ENCODE results near the gene CHCHD3.
"Not testable (repeated sequence)": the region's sequence is repeated elsewhere in the genome, so short reads cannot be mapped to it uniquely, and the experiment has no call there.

Gene CHCHD3

DNA sequence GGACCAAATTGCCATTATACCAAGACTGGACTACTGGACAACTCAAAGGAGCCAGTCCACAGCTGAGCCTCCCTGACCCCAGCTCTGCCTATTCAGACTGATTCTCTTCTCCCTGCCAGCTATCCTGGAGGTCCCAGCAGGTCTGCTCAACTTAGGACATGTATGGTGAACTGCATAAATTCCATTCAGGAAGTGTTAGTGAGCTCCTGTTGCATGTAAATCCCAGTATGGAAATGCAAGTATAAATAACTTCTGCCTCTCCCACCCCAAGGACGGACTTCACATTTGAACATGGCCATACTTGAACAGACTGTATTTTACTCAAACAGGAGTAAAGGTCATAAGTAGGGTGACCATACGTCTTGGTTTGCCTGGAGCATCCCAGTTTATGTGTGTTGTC is 128.4 kb downstream of the CHCHD3 start:
- no peak for DNase-seq (ENCODE audit: low read depth)

DNA sequence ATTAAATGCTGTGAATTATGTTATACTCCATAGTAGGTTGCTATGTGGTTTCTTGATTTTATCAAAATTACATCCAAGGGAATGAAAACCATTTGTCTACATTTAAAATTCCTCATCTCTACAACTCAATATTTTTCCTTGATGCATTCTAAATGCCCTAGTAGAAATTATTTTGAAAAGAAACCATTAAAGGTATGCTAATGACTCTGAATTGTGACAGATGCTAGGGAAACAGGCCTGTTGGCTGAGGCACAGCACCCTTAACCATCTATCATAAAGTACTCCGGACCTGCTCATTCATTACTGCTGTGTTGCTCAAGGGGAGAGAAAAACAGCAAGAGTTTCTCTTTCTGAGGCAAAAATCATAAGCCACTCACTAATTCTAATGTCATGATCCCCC is 131.2 kb downstream of the CHCHD3 start:
- DNase-seq (ENCODE audit: low read depth) = no peak

DNA sequence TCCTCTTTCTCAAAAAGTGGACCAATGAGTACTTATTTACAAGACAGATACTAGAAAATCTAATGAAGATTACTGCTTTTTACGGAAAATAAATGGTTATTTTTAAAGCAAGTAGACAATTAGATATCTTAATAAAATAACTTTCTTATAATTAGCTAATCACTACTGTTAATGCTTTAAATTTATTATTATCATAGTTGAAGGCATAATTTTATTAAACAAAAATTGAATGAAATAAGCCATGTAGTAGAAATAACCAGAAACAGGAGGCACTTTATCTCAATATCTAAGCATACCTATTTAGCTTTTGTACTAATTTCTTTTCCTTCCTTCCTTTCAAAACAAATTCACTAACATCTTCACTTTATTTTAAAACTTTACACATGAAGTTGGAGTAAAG is 134.9 kb downstream of the CHCHD3 start:
- DNase-seq (ENCODE audit: low read depth) = no peak

DNA sequence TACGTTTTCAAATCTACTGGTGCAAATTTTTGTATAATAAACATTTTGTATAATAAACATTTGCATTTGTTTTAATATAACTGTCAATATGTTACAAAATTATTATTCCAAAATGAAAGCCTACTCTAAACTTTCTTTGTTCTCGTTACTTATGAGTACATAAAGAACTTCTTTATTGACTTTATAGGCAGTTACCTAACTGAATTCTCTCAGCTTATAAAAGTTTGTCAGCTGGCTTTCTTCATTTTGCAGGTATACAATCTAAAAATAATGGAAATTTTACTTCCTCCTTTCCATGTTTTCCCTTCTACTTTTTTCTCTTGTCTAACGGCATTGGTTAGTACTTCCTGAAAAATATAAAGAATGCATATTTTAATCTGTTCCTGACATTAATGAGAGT is 137.1 kb downstream of the CHCHD3 start:
- DNase-seq (ENCODE audit: low read depth) = no peak

DNA sequence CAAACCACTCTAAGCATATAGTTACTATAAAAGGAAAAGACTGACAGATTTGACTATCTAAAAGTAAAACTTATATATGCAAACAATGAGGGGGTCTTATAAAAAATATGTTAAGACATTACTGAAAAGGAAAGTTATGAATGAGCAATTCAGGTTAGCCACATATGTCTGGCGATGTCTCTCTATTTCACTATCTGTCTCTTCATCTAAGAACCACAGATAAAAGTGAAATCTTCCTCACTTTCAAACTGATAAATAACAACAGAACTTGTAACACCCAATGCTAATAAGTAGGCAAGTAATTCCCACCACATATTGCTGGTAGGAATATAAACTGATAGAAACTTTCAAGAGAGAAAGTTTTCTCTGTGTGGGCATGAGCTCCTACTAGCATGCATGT is 138.2 kb downstream of the CHCHD3 start:
- DNase-seq (ENCODE audit: low read depth) = no peak

DNA sequence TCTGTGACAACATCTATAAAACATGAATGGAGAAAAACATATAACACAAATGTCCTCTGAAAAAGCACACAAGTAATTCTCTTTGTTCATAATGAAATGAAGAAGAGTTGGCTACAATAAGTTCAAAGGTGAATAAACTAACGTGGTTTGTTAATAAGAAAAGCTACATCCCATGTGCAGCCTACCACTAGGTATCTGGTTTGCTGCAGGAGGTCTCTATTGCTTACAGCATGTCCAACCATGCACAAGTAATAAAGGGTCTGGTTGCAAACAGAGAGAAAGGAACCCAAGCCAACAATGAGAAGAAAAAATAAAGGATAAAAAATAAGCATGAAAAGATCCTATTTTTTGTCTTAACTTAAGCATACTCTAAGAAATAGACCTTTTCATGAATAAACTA is 139.2 kb downstream of the CHCHD3 start:
- no peak for DNase-seq (ENCODE audit: low read depth)

DNA sequence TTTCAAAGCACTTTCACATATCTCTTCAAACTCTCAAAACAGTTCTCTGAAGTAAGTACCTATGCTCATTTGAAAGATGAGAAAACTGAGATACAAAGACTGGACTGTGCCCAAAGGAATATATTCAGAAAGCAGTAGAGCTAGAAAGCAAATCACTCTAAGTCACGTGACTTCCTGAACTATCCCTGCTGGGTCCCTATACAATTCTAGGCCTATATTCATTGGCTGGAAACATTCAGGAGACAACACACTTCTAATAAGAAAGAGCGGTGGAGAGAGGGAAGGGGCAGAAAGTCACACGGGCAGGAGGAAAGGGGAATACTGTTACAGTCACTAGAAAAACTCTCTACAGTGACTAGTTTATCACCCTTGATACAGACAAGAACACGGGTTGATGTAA is 140.0 kb downstream of the CHCHD3 start:
- no peak for DNase-seq (ENCODE audit: low read depth)

DNA sequence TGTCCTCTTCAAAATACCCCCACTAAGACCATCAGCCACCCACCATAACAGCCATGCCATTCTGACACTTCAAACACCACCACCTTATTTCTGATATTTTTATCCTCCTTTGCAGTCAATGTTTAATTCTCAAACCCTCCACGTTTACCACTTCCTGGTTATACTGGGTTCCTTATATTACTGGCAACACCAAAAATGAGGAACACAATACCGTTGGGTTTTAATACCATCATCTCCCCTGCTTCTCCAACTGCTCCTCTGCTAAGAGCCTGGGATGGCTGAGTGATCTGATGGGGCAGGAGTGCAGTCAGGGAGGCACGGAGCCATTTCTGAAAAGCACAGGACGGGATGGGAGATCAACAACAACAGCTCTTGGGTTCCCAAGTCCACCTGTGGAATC is 140.5 kb downstream of the CHCHD3 start:
- DNase-seq (ENCODE audit: low read depth) = no peak

DNA sequence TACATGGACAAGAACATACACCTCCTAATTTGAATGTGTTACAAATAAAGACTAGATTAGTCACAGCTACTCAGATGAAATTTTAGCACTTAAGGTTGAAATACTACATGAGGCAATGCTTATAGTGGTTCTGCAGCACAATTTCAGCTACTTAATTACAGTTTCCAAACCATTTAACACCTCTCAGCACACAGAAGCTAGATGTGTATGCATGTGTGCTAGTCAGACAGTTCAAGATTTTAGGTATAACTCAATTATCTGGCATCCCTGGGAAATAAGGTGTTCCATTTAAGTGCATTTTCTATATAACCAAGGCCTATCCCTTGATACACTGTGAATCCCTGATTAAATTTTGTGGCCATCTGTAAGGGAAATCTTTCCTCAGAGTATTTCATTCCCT is 141.8 kb downstream of the CHCHD3 start:
- no peak for DNase-seq (ENCODE audit: low read depth)

DNA sequence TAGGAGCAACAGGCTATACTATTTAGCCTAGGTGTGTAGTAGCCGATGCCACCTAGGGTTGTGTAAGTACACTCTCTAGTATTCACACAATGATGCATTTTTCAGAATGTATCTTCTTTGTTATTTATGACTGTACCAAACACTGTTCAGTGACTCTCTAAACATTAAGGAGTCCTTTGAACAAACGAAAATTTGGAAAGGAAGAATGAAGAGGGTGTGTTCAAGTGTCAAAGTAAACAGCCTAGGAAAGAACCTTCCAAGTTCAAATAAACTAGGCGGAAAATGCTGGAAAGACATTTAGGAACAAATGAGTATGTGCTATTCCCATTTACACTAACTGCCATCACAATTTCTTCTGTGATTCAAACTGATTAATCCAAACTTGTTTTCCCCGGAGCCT is 142.4 kb downstream of the CHCHD3 start:
- no peak for DNase-seq (ENCODE audit: low read depth)

DNA sequence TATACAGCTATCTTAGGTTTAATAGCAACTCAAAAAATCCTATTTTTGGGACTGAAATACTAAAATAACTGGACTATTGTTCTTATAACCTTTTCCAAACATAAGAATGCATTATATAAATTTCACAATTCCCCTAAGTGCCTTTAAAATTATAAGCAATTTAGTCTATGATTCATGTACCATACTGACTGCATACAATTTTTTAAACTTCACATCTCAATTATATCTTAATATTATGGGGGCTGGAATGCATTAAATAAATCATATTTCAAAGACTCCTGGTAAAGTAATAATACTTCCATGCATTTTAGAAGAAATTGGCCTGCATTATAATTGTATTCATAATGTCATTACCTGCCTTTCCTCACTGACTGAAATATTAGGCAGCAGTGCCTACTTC is 144.6 kb downstream of the CHCHD3 start:
- DNase-seq (ENCODE audit: low read depth) = no peak

DNA sequence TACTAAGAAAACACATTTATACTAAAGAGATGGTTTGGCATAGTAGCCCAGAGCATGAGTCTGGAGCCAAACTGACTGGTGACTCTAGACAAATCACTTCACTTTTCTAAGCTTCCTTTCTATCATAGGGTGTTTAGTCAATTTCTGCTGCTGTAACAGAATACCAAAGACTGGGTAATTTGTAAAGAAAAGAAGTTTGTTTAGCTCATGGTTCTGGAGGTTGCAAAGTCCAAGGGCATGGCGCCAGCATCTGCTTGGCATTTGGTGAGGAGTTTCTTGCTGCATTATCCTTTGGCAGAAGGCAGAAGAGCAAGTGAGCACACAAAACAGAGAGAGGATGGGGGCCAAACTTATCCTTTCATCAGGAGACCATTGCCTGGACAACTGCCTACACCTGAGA is 146.3 kb downstream of the CHCHD3 start:
- no peak for DNase-seq (ENCODE audit: low read depth)

DNA sequence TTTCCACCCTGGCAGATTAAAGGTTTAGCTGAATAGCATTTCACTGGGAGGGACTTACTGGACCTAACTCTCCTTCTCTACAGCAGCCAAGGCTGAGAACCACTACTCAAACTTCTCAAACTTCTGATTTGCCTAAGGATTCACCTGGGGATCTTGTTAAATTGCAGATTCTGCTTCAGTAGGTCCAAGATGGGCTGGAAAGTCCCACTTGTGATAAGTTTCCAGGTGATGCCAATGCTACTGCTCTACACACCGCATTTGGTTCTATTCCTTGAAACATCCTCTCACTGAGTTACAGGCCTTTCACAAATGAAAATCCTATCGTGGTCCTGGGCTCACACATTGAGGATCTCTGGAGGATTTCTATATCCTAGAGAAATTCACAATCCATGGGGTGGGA is 147.9 kb downstream of the CHCHD3 start:
- no peak for DNase-seq (ENCODE audit: low read depth)

DNA sequence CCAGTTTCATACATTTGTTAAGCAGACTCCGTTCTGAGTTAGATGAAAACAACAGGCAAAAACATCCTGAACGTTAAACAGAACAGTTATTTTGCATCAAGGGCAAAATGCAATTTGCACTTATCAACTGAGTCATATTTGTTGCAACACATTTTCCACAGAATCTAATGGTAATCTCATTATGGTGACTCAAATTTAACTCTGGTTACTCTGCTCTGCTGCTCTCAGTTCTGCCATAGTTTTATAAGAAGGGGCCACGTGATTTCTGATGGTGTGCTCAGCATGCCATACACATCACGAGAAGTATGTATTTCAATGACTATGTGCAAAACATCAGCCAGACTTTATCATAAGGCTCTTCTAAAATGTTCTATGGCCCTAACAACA is 148.8 kb downstream of the CHCHD3 start:
- no peak for DNase-seq (ENCODE audit: low read depth)

DNA sequence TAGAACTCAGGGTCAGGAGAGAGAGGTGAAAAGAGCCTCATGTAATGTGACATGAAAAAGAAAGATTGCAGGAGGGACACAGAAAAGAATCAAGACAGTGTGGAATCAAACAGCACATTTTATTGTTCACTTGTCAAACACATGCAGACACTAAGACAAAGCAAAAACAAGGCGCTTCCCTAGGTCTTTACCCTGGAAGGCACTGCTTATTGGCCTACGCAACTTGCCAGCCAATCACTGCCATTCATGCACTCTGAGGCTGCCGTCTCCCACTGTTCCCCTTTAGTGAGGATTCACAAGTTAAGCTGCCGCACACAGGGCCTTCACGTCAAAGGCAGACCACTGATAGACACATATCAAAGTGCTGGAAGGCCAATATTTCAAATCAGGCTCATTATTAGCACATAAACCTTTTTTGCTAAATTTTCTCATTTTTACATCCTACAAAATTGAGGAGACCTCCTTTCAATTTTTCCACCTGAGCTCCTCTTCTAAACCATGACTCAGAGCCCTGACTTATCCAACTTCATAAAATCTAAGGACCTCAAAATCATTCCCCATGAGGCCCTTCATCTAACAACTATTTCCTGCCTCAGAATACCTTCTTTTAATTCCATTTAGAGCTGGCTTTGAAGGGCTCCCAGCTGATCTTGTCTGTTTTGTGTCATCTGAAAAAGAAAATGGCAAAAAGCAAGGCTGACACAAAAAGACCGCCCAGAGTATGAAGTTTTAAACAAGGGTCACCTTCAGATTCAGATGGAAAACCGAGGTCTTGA is 149.4 kb downstream of the CHCHD3 start:
- DNase-seq (ENCODE audit: low read depth) = no peak

DNA sequence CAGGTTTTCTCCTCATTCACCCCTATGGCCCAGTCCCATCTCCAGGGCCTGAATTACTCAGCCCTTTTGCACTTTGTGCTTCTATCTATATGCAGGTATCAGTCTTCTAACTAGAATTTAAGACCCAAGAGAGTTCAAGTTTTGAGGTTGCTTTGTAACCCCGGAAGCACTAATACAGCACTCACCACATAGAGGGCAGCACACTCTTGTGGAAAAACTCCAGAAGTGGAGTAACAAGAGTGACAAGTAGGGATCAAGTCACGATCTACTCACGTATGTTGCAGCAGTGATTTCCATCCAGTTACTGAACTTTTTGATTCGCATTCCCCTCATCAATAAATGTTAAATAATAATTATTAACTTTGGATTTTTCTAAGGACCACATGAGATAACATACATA is 151.0 kb downstream of the CHCHD3 start:
- DNase-seq (ENCODE audit: low read depth) = no peak

DNA sequence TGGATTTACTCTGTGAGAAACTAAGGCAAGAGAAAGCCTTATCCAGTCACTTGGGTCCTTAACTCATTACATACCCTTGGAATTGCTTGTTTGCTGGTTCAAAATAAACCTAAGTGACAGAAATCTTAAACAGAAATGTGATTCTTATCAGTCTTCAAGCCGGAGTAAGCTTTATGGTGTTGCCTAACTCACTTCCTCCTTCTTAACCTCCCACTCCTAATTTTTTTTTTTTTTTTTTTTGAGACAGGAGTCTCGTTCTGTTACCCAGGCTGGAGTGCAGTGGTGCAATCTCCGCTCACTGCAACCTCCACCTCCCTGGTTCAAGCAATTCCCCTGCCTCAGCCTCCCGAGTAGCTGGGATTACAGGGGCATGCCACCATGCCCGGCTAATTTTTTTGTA is 151.9 kb downstream of the CHCHD3 start:
- DNase-seq (ENCODE audit: low read depth) = not testable (repeated sequence)

DNA sequence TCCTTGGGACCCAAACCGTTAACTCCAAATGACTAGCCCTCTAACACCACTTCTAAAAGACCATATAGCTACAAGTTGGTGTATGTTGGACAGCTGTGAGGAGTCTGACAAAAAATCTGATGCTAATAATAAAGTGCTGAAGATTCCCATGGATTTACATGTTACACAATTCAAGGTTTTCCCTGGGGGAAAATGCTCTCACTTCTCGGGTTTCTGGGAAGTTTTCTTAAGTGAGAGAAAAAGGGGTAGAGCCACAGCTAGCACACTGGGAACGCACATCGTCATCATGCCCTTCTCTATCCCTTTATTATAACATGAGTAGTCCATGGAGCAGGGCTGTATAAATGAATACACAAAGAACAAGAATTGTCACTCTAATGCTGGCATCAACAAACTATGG is 162.1 kb downstream of the CHCHD3 start:
- DNase-seq (ENCODE audit: low read depth) = no peak

DNA sequence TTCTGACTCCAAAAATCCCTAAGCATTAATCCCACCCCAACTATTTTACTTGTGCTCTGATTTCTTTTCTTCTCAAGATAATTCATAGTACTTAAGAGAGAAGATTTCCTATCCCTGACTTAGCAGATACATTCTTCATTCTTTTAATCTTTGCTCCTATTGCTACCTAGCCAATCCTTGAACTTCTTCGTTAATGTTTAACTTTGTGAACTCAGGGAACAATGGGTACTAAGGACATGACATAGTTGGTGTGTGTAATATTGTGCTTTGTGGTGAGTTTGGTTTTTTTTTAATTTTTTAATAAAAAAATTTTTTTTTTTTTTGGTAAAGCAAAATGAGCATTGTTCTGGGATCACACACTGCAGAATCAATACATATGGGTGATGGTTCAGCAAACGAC is 166.2 kb downstream of the CHCHD3 start:
- DNase-seq (ENCODE audit: low read depth) = no peak

DNA sequence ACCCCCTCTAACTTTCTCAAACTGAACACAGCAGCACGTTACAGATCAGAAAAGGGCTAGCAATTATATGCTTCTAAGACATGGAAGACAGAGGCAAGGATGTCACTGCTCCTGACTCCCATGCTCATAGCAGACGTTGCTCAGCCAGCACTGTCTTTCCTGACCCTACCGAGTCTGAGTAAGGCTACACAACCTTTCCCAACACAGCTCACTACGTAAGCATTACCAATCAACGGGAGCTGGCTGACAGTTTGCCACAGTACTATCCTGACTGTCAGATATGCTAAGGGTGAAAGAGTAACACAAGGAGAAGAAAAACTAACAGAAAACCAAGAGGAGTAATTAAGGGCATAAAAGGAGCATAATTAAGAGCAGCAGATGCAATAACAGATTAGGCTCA is 171.2 kb downstream of the CHCHD3 start:
- no peak for DNase-seq (ENCODE audit: low read depth)

DNA sequence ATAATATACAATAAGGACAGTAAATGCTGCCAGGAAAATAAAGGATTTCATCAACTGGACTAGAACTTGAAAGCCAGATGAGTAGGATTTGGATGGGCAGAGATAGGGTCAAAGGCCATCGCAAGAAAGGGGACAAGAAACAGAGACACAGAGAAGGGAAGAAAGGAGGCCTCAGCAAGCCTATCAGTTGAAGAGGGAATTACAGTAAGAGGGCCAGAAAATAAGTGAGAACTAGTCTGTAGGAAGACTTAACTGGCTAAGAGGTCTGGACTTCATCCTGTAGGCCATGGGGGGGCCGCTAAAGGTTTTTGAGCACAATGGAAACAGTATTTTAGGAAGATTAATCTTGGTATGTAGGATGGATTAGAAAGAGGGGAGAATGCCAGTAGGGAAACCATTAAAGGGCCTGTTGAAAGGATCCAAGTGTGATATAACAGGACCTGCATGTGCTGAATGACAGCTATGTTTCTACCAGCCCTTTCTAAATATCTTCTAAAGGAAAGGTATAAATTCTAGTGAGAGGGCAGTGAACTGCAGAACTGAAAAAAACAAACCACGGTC is 174.4 kb downstream of the CHCHD3 start:
- DNase-seq (ENCODE audit: low read depth) = no peak

DNA sequence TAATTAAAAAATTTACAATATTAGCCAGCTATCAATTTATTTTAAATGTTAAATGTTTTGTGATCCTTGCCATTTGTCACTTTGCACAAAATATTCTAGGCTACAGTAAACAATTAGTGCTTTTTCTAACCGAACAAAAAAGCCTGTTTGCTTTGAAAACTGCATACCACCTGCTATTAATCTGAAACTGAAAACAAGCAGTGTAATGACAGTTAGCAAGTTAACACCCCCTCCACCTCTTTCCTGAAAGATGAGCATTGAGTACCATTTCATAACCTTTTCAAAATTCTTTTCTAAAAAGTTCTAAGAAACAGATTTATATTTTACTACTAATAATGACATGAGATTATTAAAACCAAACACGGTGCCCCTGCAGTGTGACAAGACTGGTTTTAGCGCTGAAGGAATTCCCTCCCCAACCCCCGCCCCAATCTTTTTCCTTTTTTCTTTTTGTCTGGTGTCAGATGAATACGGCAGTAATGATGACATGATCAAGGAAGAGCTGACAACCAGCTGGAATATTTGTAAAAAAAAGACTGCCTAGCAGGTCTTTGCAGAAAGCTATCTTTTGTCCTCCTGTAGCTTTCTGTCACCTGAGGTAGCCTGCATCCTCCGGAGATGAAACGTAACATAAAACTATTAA is 175.6 kb downstream of the CHCHD3 start:
- DNase-seq (ENCODE audit: low read depth) = no peak

DNA sequence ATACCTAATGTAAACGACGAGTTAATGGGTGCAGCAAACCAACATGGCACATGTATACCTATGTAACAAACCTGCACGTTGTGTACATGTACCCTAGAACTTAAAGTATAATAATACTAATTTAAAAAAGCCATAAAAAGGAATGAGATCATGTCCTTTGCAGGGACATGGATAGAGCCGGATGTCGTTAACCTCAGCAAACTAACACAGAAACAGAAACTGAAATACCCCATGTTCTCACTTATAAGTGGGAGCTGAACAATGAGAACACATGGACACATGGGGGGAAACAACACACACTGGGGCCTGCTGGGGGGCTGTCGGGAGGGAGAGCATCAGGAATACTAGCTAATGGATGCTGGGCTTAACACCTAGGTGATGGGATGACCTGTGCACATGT is 176.8 kb downstream of the CHCHD3 start:
- DNase-seq (ENCODE audit: low read depth) = not testable (repeated sequence)

DNA sequence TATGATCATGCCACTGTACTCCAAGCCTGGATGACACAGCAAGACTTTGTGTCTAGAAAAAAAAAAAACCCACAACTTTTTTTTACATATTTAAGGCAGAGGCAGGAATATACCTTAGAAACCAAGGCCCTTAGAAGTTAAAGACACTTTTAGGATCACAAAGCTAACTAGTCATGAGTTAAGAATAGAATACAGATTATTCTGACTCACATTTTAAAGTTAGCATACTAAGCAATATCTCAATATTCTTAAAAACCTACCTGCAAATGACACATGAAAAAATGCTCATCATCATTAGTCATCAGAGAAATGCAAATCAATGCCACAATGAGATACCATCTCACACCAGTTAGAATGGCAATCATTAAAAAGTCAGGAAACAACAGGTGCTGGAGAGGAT is 177.7 kb downstream of the CHCHD3 start:
- no peak for DNase-seq (ENCODE audit: low read depth)
